B cell (primary cell): ENCODE measurements around the gene GPR158. TPM values are rescaled to one million over a fixed set of nuclear protein-coding genes. Genes with fewer than 3 reads are reported as not detected.

ENCODE experiments used
- ATAC-seq: fragments of 200-7000 bp; cut with Tn5 transposase; one replicate; pipeline ENCODE4 v1.10.0; 2021; ENCODE audit warnings: low read depth, mild to moderate bottlenecking, moderate number of reproducible peaks, moderate library complexity
- CTCF ChIA-PET: fragments of 350-600 bp; sonication (Branson Sonifier 250); formaldehyde crosslinking; loops from one replicate; lab custom pipeline; 2021; ENCODE audit warnings: antibody characterized with exemption, inconsistent platforms; lab: Charles Lee
- POLR2A ChIA-PET: fragments of 350-600 bp; sonication (Branson Sonifier 250); formaldehyde crosslinking; loops from one replicate; lab custom pipeline; 2021; ENCODE audit warnings: antibody characterized with exemption; lab: Charles Lee
- DNase-seq: peaks from one replicate; pipeline ENCODE4 v3.0.0; 2013
- H2AFZ ChIP-seq: 2 replicates; pipeline ENCODE4 v1.6.1; 2012; ENCODE audit warnings: mild to moderate bottlenecking, low read depth, low read length; ENCODE audit not compliant: insufficient read depth, poor library complexity, severe bottlenecking
- H3K27ac ChIP-seq, 2 donors: 1 replicate in 1 of 2; 2 replicates in 1 of 2; pipeline ENCODE4 v1.5.1; 2012 to 2013; ENCODE audit warnings: low read length in 2 of 2, mild to moderate bottlenecking in 2 of 2, moderate library complexity in 1 of 2
- H3K27me3 ChIP-seq, 4 experiments: fragments of 200-600 bp in 1 of 4; sonication (generic) in 1 of 4; replicated peaks in 1 of 4; 1 replicate in 2 of 4; 2 replicates in 2 of 4; pipeline versions ENCODE4 v1.6.1 to v1.7.0; 2013 to 2016; ENCODE audit warnings: low read length in 3 of 4, mild to moderate bottlenecking in 2 of 4, mixed read lengths in 1 of 4, moderate library complexity in 1 of 4; ENCODE audit not compliant: insufficient read depth in 4 of 4, control insufficient read depth in 3 of 4; ENCODE audit errors: control extremely low read depth in 1 of 4
- H3K36me3 ChIP-seq, 2 experiments: replicated peaks in 1 of 2; 1 replicate in 1 of 2; 2 replicates in 1 of 2; pipeline versions ENCODE4 v1.6.1 to v1.7.1; 2013; ENCODE audit warnings: low read length in 1 of 2; ENCODE audit not compliant: insufficient read depth in 2 of 2, control insufficient read depth in 1 of 2; ENCODE audit errors: control extremely low read depth in 1 of 2, extremely low read depth in 1 of 2
- H3K4me1 ChIP-seq, 2 donors: fragments of 200-600 bp in 1 of 2; sonication (generic) in 1 of 2; 1 replicate in 1 of 2; 2 replicates in 1 of 2; pipeline versions ENCODE4 v1.5.1 to v1.6.1; 2013 to 2017; ENCODE audit warnings: low read length in 2 of 2; ENCODE audit not compliant: control insufficient read depth in 2 of 2, insufficient read depth in 2 of 2
- H3K4me2 ChIP-seq: replicated peaks from 2 replicates; pipeline ENCODE3; 2012; ENCODE audit warnings: mild to moderate bottlenecking, low read depth, low read length; ENCODE audit not compliant: poor library complexity, severe bottlenecking
- H3K4me3 ChIP-seq, 5 experiments: fragments of 200-600 bp in 1 of 5; sonication (generic) in 1 of 5; 1 replicate in 3 of 5; 2 replicates in 2 of 5; pipeline versions ENCODE4 v1.5.1 to v1.7.0; 2011 to 2016; ENCODE audit warnings: low read length in 4 of 5, mild to moderate bottlenecking in 4 of 5, low read depth in 2 of 5, control low read depth in 1 of 5, moderate library complexity in 1 of 5; ENCODE audit not compliant: insufficient read depth in 1 of 5; ENCODE audit errors: control extremely low read depth in 1 of 5, extremely low read depth in 1 of 5
- H3K79me2 ChIP-seq: fragments of 200-600 bp; sonication (generic); one replicate; pipeline ENCODE4 v1.6.0; 2016; ENCODE audit warnings: low read length; ENCODE audit not compliant: control insufficient read depth, insufficient read depth
- H3K9ac ChIP-seq: fragments of 200-600 bp; sonication (generic); 2 replicates; pipeline ENCODE4 v1.6.1; 2017; ENCODE audit warnings: mild to moderate bottlenecking, low read length, moderate library complexity
- H3K9me3 ChIP-seq, 3 donors: one replicate each; pipeline versions ENCODE4 v1.6.1 to v1.7.1; 2013; ENCODE audit warnings: low read length in 2 of 3; ENCODE audit not compliant: control insufficient read depth in 2 of 3, insufficient read depth in 1 of 3; ENCODE audit errors: control extremely low read depth in 1 of 3
- H4K20me1 ChIP-seq: 2 replicates; pipeline ENCODE4 v1.6.0; 2012; ENCODE audit warnings: mild to moderate bottlenecking, low read length; ENCODE audit not compliant: insufficient read depth, control insufficient read depth, poor library complexity, severe bottlenecking
- H3K27ac Mint-ChIP-seq: one replicate; pipeline ENCODE4 v1.8.0; 2021; ENCODE audit warnings: mixed read lengths
- H3K27me3 Mint-ChIP-seq: one replicate; pipeline ENCODE4 v1.8.0; 2021; ENCODE audit warnings: mixed read lengths
- H3K4me1 Mint-ChIP-seq: one replicate; pipeline ENCODE4 v1.8.0; 2021; ENCODE audit warnings: mixed read lengths
- H3K4me3 Mint-ChIP-seq: one replicate; pipeline ENCODE4 v1.8.0; 2021; ENCODE audit warnings: mixed read lengths
- H3K9me3 Mint-ChIP-seq: one replicate; pipeline ENCODE4 v1.8.0; 2022; ENCODE audit warnings: mixed read lengths; ENCODE audit not compliant: insufficient read depth
- CTCF ChIP-seq: fragments of 200-600 bp; IDR thresholded peaks from one replicate; pipeline ENCODE4 v1.8.0; 2022; ENCODE audit warnings: antibody characterized with exemption, mild to moderate bottlenecking
- EZH2 ChIP-seq: IDR thresholded peaks from 2 replicates; pipeline ENCODE4 v1.6.1; 2012; ENCODE audit warnings: borderline replicate concordance, low read depth, mild to moderate bottlenecking, moderate library complexity, low read length; ENCODE audit not compliant: insufficient read depth, poor library complexity, severe bottlenecking
- WGBS: methylation state at CpG from one replicate; pipeline ENCODE4 v1.1.5; 2013; ENCODE audit warnings: missing lambda C conversion rate; ENCODE audit not compliant: insufficient coverage; 5-methylcytosine and 5-hydroxymethylcytosine counted together
- intact Hi-C: fragments of 100-400 bp; cut with micrococcal nuclease; formaldehyde crosslinking; loops from one replicate; pipeline ENCODE4 v1.10.0; 2022
- polyA plus RNA-seq: library from polyadenylated mRNA; depleted of rRNA; stranded (reverse); fragments of >200 nt; gene quantifications from 2 replicates; pipeline ENCODE4 v1.2.3, GENCODE V29; 2012
- total RNA-seq, 2 donors: library from RNA; stranded (reverse); fragments of 120-200 nt in 1 of 2; gene quantifications; 1 replicate in 1 of 2; 2 replicates in 1 of 2; pipeline versions ENCODE4 v1.2.3 to v1.2.4, GENCODE V29; 2013 to 2022

Gene GPR158
- total and polyA plus RNA-seq, 2 donors (not counting 1 experiment from before 2014, with no cell fraction given) = not detected

- H2AFZ ChIP-seq = no peak overlapping the region
- no peak overlapping the region for H3K4me3 ChIP-seq
- no peak overlapping the region for H3K9ac ChIP-seq
- no peaks in the 10 kb centered on the region for H3K36me3 ChIP-seq
- Mint-ChIP-seq H3K4me3 (no peak overlapping the region), H3K9me3 (no peaks in the 10 kb centered on the region), H3K27me3 (no peaks in the 10 kb centered on the region), H3K27ac (no peak overlapping the region), H3K4me1 (no peaks in the 10 kb centered on the region)
- no peaks in the 10 kb centered on the region for H3K79me2 ChIP-seq
- TF ChIP-seq CTCF (no peak), EZH2 (no peak)
- H3K4me1 ChIP-seq = no peaks in the 10 kb centered on the region
- intact Hi-C loops = no loop called here
- H3K4me2 ChIP-seq = no peak overlapping the region
- no peak overlapping the region for H3K27ac ChIP-seq
- no peaks in the 10 kb centered on the region for H3K9me3 ChIP-seq
- no peaks in the 10 kb centered on the region for H4K20me1 ChIP-seq
- ChIA-PET CTCF (no interaction called here), POLR2A (no interaction called here)
- no peaks in the 10 kb centered on the region for H3K27me3 ChIP-seq
- ATAC-seq (no peak), DNase-seq (no peak)
- 81% methylated on average over 3 of the region's 4 CpGs for WGBS
Observed at GRCh38 chr10:25501912-25502311, 327.1 kb downstream of the GPR158 start.

- H3K4me3 ChIP-seq = no peak overlapping the region
- H3K9me3 Mint-ChIP-seq = no peaks in the 10 kb centered on the region
- no peaks in the 10 kb centered on the region for H3K36me3 ChIP-seq
- H3K27me3 Mint-ChIP-seq = no peaks in the 10 kb centered on the region
- H3K4me1 Mint-ChIP-seq = no peaks in the 10 kb centered on the region
- POLR2A ChIA-PET = no interaction called here
- no peaks in the 10 kb centered on the region for H3K79me2 ChIP-seq
- no peaks in the 10 kb centered on the region for H3K27me3 ChIP-seq
- ATAC-seq (no peak), DNase-seq (no peak)
- no peak overlapping the region for H3K9ac ChIP-seq
- intact Hi-C loops = no loop called here
- no CpG with 5 or more reads among the region's 1 CpG for WGBS
- no peak overlapping the region for H3K4me2 ChIP-seq
- H3K4me1 ChIP-seq = no peaks in the 10 kb centered on the region
- no peaks in the 10 kb centered on the region for H4K20me1 ChIP-seq
- H3K27ac Mint-ChIP-seq = no peak overlapping the region
- CTCF ChIA-PET = no interaction called here
- no peak overlapping the region for H3K4me3 Mint-ChIP-seq
- no peak overlapping the region for H2AFZ ChIP-seq
- H3K27ac ChIP-seq = no peak overlapping the region
- TF ChIP-seq EZH2 (no peak), CTCF (no peak)
- H3K9me3 ChIP-seq = no peaks in the 10 kb centered on the region
Observed at GRCh38 chr10:25502453-25502852, 327.7 kb downstream of the GPR158 start.
